HG03095 (cell line): ENCODE results near the gene STYK1.
A peak's percentile ranks its signal among the peaks of the same experiment; 100 is the strongest.
"Not testable (repeated sequence)": the region's sequence is repeated elsewhere in the genome, so short reads cannot be mapped to it uniquely, and the experiment has no call there.

ENCODE experiments used
- ATAC-seq: cut with Tn5 transposase; IDR thresholded peaks from one replicate; pipeline ENCODE4 v1.9.1; 2021; ENCODE audit warnings: moderate library complexity; ENCODE audit not compliant: unreplicated experiment

Gene STYK1

GRCh38 chr12:10621278-10621677, 52.6 kb downstream of the STYK1 start:
- no peak for ATAC-seq

- no peak for ATAC-seq
Measured at GRCh38 chr12:10620078-10620779, 53.6 kb downstream of the STYK1 start.

- ATAC-seq = no peak
Measured at GRCh38 chr12:10618338-10618987, 55.4 kb downstream of the STYK1 start.

DNA sequence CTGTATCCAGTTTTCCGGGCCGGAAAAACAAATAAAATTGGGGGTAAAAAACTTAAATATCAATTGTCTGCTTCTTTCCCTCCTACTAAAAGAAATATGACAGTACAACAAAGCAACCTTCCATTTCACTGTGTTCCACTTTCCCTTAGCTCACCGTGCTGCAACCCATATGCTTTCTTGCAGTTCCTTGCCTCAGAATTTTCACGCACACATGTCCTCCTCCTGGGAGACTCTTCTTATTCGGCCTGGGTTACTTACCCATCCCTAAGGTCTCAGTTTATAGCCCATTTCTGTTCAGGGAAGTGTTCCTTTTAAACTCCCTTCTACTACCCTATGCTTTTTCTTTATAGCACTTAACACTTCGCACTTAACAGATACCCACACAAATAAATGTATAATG, 56.0 kb downstream of the STYK1 start:
- no peak for ATAC-seq

GRCh38 chr12:10615532-10615931, 58.3 kb downstream of the STYK1 start:
- no peak for ATAC-seq

DNA sequence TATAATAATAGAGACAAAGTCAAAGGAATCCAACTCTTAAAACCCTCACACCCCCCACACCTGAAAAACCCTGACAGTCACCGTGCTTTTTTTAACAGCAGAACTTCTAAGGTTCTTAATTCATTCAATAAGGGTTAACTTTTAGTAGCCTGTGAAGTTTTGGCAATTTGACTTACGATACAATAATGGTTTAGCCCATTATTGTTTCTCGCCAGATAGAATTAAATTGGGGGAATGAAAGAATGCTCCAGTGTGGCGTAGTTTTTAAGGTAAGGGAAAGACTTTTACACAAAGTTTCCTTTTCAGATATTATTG, 59.8 kb downstream of the STYK1 start:
- peak; percentile 23 for ATAC-seq

DNA sequence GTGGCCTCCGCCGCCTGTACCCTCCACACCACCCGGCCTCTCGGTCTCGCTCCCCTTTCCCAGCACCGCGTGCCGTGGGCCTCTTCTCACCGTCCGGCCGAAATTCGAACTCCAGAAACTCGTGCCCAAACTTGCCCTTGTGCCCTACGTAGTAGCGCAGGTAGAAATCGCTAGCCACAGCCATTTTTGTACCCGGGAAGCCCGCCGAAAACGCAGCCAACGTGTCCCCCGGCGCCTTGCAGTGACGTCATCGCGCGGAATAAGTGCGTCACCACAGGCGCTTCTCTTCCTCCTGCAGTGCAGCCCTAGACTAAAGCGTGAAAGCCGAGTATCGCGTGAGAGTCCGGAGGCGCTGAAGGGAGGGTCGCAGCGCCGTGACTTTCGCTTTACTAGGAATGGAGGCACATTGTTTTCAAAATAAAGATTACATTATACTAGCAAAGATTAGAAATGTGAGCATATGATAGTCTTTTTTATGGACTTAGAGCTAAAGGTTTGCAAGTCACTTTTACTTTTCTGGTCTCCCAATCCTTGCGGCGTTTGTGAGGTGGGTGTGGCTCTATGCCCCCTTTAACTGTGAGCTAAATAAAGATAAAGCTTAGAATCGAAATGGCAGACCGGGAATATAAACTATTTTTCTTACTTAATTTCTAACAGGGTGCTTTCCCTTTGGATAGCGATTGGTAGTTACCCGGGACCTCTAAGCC, 60.4 kb downstream of the STYK1 start, which contains the start of gene MAGOHB:
Gene MAGOHB (minus strand): TSS at position 261 of the 707 bp plus-strand sequence. CDS start 77 bp downstream, at position 184.
- ATAC-seq = peak; percentile 90

GRCh38 chr12:10612984-10613348, 60.9 kb downstream of the STYK1 start:
- ATAC-seq = peak; percentile 12

DNA sequence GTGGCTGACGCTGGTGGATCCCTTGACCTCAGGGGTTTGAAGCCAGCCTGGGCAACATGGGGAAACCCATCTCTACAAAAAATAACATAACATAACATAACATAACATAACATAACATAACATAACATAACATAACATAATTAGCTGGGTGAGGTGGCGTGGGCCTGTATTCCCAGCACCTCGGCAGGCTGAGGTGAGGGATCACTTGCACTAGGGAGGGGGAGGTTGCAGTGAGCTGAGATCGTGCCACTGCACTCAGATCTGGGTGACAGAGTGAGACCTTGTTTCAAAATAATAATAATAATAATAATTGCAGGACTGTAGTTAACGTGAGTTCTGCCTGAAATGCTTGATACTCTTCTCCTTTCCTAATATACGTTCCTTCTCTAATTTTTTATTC, 61.7 kb downstream of the STYK1 start:
- ATAC-seq = no peak

- not testable (repeated sequence) for ATAC-seq
Measured at GRCh38 chr12:10611258-10611657, 62.6 kb downstream of the STYK1 start.

DNA sequence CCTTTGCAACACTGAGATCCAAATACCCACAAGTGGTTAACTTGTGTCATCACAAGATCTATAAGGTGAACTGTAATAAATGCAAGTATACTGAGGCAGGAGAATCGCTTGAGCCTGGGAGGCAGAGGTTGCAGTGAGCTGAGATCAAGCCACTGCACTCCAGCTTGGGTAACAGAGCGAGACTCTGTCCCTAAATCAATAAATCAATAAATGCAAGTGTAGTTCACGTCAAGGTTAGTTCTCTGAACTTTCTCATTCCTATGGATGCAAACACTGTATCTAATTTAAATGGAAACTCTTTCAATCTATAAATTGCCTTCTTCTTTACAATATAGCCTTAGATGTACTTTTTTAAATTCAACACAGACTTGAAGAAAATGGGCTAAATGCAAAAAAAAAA, 63.7 kb downstream of the STYK1 start:
- ATAC-seq = no peak

GRCh38 chr12:10607885-10608458, 65.9 kb downstream of the STYK1 start:
- ATAC-seq = no peak

GRCh38 chr12:10601860-10602259, 72.0 kb downstream of the STYK1 start:
- no peak for ATAC-seq

- ATAC-seq = no peak
Measured at GRCh38 chr12:10600988-10601387, 72.9 kb downstream of the STYK1 start.

GRCh38 chr12:10595881-10596280, 78.0 kb downstream of the STYK1 start:
- no peak for ATAC-seq

- no peak for ATAC-seq
Measured at GRCh38 chr12:10590966-10591365, 82.9 kb downstream of the STYK1 start.

- no peak for ATAC-seq
Measured at GRCh38 chr12:10584415-10584814, 89.4 kb downstream of the STYK1 start.

- no peak for ATAC-seq
Measured at GRCh38 chr12:10582704-10583103, 91.1 kb downstream of the STYK1 start.

- ATAC-seq = not testable (repeated sequence)
Measured at GRCh38 chr12:10582133-10582532, 91.7 kb downstream of the STYK1 start.

GRCh38 chr12:10574307-10574706, 99.5 kb downstream of the STYK1 start:
- no peak for ATAC-seq

DNA sequence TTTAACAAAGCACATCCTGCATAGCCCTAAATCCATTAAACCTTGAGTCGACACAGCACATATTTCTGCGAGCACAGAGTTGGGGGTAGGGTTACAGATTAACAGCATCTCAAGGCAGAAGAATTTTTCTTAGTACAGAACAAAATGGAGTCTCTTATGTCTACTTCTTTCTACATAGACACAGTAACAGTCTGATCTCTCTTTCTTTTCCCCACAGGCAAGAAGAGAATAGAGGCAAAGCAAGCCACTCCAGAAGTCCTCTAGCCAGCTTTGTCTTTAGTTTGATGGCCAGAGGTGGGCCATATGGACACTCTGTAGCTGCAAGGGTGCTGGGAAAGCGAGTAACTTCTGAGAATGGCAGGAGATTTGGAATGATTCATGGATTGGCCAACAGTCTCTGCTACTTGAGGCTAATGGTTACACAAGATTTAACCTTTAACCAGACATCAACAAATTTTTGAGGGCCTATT, 101.8 kb downstream of the STYK1 start:
- not testable (repeated sequence) for ATAC-seq

DNA sequence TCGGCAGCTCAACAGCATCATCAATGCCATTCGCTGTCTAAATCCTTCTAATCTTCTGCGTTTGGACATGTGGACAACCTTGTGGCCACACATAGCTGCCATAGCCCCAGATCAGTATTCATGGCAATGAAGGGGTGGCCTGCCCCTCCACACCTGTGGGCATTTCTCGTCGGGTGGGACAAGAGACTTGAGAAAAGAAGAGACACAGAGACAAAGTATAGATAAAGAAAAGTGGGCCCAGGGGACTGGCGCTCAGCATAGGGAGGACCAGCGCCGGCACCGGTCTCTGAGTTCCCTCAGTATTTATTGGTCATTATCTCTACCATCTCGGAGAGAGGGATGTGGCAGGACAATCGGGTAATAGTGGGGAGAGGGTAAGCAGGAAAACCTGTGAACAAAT, 102.7 kb downstream of the STYK1 start:
- no peak for ATAC-seq
